ENCODE results near the gene MBOAT7. TPM values are rescaled to one million over a fixed set of nuclear protein-coding genes. Genes with fewer than 3 reads are reported as not detected.

The MBOAT7 gene
- total and polyA plus RNA-seq, 4 donors: 39.0 to 154 (median 73.3) TPM

DNA sequence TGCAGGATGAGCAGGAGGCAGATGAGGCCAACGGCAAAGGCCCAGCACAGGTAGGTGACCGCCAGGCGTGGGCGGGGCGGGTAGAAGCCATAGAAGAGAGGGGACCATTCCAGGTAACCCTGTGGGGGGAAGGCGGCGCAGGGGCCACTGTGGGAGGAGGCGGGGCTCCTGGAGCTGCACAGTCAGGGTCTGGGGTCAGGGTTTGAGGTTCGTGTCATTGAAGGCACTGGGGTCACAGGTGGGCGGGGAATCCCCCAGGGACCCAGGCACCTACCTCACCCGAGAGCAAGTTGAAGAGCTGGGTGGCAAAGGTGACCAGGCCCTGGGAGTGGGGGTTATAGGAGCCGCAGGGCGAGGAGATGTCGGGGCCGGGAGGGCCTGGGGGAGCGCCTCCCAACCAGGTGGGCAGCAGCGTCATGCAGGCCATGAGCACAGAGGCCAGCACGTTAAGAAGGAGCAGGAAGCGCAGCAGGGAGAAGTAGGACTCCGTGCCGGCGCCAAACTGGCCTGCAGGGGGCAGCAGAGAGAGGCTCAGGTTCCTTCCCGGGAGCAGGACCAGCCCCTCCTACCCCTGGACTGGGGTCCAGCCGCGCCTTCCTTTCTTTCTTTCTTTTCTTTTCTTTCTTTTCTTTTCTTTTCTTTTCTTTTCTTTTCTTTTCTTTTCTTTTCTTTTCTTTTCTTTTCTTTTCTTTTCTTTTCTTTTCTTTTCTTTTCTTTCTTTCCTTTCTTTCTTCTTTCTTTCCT, 21.0 kb downstream of the MBOAT7 start:
- H3K27ac ChIP-seq (ENCODE audit: low read depth in 1 of 2, low read length in 1 of 2): no peak overlapping the region
- ATAC-seq (ENCODE audit: insufficient read depth, low FRiP score) (peak; percentile 83), DNase-seq (peak; percentile 89 to 92 (median 91))
- WGBS, 2 donors: 28 to 30% methylated on average over 24 to 25 of the region's 25 CpGs
- H3K9ac ChIP-seq (ENCODE audit: insufficient read depth in 1 of 2, low read length in 2 of 2): no peak overlapping the region
- H3K4me1 ChIP-seq (ENCODE audit: control insufficient read depth in 5 of 5, insufficient read depth in 5 of 5, low read length in 5 of 5): peaks cover 0 to 5% (median 0%) of the 10 kb centered on the region in 5 donors
- no peaks in the 10 kb centered on the region for H3K9me3 ChIP-seq (ENCODE audit: control insufficient read depth in 4 of 4, insufficient read depth in 3 of 4, low read length in 3 of 4)
- no peak overlapping the region for H3K4me3 ChIP-seq
- no peaks in the 10 kb centered on the region for H3K36me3 ChIP-seq (ENCODE audit: control insufficient read depth in 4 of 4, insufficient read depth in 4 of 4, low read length in 4 of 4)
- peaks cover 0 to 2% (median 0%) of the 10 kb centered on the region in 3 donors for H3K27me3 ChIP-seq (ENCODE audit: control insufficient read depth in 3 of 3, insufficient read depth in 3 of 3, low read length in 2 of 3)
- TF ChIP-seq, protein P1, sequence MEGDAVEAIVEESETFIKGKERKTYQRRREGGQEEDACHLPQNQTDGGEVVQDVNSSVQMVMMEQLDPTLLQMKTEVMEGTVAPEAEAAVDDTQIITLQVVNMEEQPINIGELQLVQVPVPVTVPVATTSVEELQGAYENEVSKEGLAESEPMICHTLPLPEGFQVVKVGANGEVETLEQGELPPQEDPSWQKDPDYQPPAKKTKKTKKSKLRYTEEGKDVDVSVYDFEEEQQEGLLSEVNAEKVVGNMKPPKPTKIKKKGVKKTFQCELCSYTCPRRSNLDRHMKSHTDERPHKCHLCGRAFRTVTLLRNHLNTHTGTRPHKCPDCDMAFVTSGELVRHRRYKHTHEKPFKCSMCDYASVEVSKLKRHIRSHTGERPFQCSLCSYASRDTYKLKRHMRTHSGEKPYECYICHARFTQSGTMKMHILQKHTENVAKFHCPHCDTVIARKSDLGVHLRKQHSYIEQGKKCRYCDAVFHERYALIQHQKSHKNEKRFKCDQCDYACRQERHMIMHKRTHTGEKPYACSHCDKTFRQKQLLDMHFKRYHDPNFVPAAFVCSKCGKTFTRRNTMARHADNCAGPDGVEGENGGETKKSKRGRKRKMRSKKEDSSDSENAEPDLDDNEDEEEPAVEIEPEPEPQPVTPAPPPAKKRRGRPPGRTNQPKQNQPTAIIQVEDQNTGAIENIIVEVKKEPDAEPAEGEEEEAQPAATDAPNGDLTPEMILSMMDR (IDR thresholded peaks at IDR 0.05; ENCODE audit: control extremely low read depth, extremely low read depth): peak; percentile 88

- no peak overlapping the region for H3K4me3 ChIP-seq
- no peaks in the 10 kb centered on the region for H3K9me3 ChIP-seq (ENCODE audit: control insufficient read depth in 4 of 4, insufficient read depth in 3 of 4, low read length in 3 of 4)
- H3K9ac ChIP-seq (ENCODE audit: insufficient read depth in 1 of 2, low read length in 2 of 2): no peak overlapping the region
- H3K36me3 ChIP-seq (ENCODE audit: control insufficient read depth in 4 of 4, insufficient read depth in 4 of 4, low read length in 4 of 4): no peaks in the 10 kb centered on the region
- WGBS, 2 donors: 91 to 94% methylated on average over 25 of the region's 25 CpGs
- DNase-seq: no peak
- H3K27me3 ChIP-seq (ENCODE audit: control insufficient read depth in 3 of 3, insufficient read depth in 3 of 3, low read length in 2 of 3): peaks cover 0 to 2% (median 0%) of the 10 kb centered on the region in 3 donors
- H3K4me1 ChIP-seq (ENCODE audit: control insufficient read depth in 5 of 5, insufficient read depth in 5 of 5, low read length in 5 of 5): peaks cover 0 to 14% (median 5%) of the 10 kb centered on the region in 5 donors
- TF ChIP-seq, protein P1 (IDR thresholded peaks at IDR 0.05; ENCODE audit: control extremely low read depth, extremely low read depth): no peak
- no peak overlapping the region for H3K27ac ChIP-seq (ENCODE audit: low read depth in 1 of 2, low read length in 1 of 2)
- no peak for ATAC-seq (ENCODE audit: insufficient read depth, low FRiP score)
Measured at GRCh38 chr19:54165222-54165621, 24.2 kb downstream of the MBOAT7 start.

- Histone ChIP-seq H3K9me3 (ENCODE audit: control insufficient read depth in 4 of 4, insufficient read depth in 3 of 4, low read length in 3 of 4) (no peaks in the 10 kb centered on the region), H3K9ac (ENCODE audit: insufficient read depth in 1 of 2, low read length in 2 of 2) (no peak overlapping the region), H3K4me3 (no peak overlapping the region), H3K4me1 (ENCODE audit: control insufficient read depth in 5 of 5, insufficient read depth in 5 of 5, low read length in 5 of 5) (peaks cover 0 to 15% (median 5%) of the 10 kb centered on the region in 5 donors), H3K27ac (ENCODE audit: low read depth in 1 of 2, low read length in 1 of 2) (no peak overlapping the region), H3K27me3 (ENCODE audit: control insufficient read depth in 3 of 3, insufficient read depth in 3 of 3, low read length in 2 of 3) (peaks cover 0 to 2% (median 0%) of the 10 kb centered on the region in 3 donors), H3K36me3 (ENCODE audit: control insufficient read depth in 4 of 4, insufficient read depth in 4 of 4, low read length in 4 of 4) (no peaks in the 10 kb centered on the region)
- ATAC-seq (ENCODE audit: insufficient read depth, low FRiP score) (peak; percentile 14), DNase-seq (peak in 2 of 3 donors; percentile 31 to 60)
- TF ChIP-seq, protein P1 (IDR thresholded peaks at IDR 0.05; ENCODE audit: control extremely low read depth, extremely low read depth): no peak
- WGBS, 2 donors: 7 to 12% methylated on average over 37 of the region's 37 CpGs
Measured at GRCh38 chr19:54164369-54165068, 24.9 kb downstream of the MBOAT7 start.

Measured in lung (tissue), 12 donors.